Measurements from ENCODE around the gene ADD2.

ADD2 gene

GRCh38 chr2:70715071-70715985 is 52.7 kb downstream of the ADD2 start:
- Histone ChIP-seq H3K4me2 (ENCODE audit: low read length) (no peak overlapping the region), H3K27ac (ENCODE audit: low read depth, low read length) (no peak overlapping the region), H3F3A (ENCODE audit: control insufficient read depth, insufficient read depth) (no peaks in the 10 kb centered on the region), H3K79me2 (ENCODE audit: control insufficient read depth, low read length) (no peaks in the 10 kb centered on the region), H4K20me1 (ENCODE audit: control insufficient read depth, insufficient read depth, low read depth, low read length) (no peaks in the 10 kb centered on the region), H3K9me3 (ENCODE audit: control insufficient read depth, insufficient read depth, low read length) (no peaks in the 10 kb centered on the region), H3K4me3 (ENCODE audit: low read length) (no peak overlapping the region), H3K9me2 (replicated peaks; ENCODE audit: control insufficient read depth, low read length) (no peaks in the 10 kb centered on the region), H3K4me1 (ENCODE audit: control insufficient read depth, low read length) (no peaks in the 10 kb centered on the region), H3K27me3 (ENCODE audit: control insufficient read depth, low read length) (no peaks in the 10 kb centered on the region), H3K36me3 (ENCODE audit: control insufficient read depth, low read length) (no peaks in the 10 kb centered on the region)
- TF ChIP-seq EZH2phosphoT487 (IDR thresholded peaks at IDR 0.05; ENCODE audit: borderline replicate concordance, low read length): no peak

DNA sequence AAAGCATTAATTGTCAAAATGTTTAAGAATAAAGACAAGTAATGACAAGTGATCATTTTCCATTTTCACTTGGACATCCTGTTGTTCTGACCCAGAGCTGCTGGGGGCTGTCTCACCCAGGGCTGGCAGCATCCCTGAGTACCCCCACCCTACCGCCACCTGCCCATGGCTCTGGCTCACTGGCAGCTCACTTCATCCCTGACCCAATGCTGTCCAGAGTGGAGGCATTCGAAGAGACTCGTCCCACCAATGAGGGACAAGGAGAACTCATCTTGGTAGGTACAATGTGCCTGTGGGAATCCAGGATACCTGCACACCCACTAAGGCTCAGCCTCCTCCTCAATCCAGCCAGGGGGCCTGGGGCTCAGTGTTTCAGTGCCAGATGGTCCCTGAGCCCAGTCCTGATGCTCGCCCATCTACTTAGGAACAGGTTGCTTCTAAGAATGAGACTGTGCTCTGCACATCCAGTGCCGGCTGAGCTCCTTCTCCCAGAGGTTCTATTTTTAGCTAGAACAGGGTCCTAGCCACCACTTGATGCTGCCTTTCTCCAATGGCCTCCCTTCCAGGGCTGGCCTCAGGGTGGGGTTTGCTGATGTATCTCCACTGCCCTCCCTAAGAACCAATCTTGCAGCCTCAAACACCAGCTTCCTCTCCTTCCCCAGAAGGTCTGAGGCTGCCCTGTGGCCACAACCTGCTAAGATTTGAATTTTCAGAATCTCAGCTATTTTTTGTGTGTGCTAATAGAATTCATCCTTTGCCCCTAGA is 53.7 kb downstream of the ADD2 start:
- Histone ChIP-seq H3K27me3 (ENCODE audit: control insufficient read depth, low read length) (no peaks in the 10 kb centered on the region), H3K36me3 (ENCODE audit: control insufficient read depth, low read length) (no peaks in the 10 kb centered on the region)

GRCh38 chr2:70712916-70713315 is 55.1 kb downstream of the ADD2 start:
- Histone ChIP-seq H3F3A (ENCODE audit: control insufficient read depth, insufficient read depth) (no peaks in the 10 kb centered on the region), H3K79me2 (ENCODE audit: control insufficient read depth, low read length) (no peaks in the 10 kb centered on the region), H3K9me3 (ENCODE audit: control insufficient read depth, insufficient read depth, low read length) (no peaks in the 10 kb centered on the region), H4K20me1 (ENCODE audit: control insufficient read depth, insufficient read depth, low read depth, low read length) (no peaks in the 10 kb centered on the region), H3K27ac (ENCODE audit: low read depth, low read length) (no peak overlapping the region), H3K27me3 (ENCODE audit: control insufficient read depth, low read length) (no peaks in the 10 kb centered on the region), H3K4me2 (ENCODE audit: low read length) (no peak overlapping the region), H3K9me2 (replicated peaks; ENCODE audit: control insufficient read depth, low read length) (no peaks in the 10 kb centered on the region), H3K36me3 (ENCODE audit: control insufficient read depth, low read length) (no peaks in the 10 kb centered on the region), H3K4me3 (ENCODE audit: low read length) (no peak overlapping the region), H3K4me1 (ENCODE audit: control insufficient read depth, low read length) (no peaks in the 10 kb centered on the region)
- TF ChIP-seq EZH2phosphoT487 (IDR thresholded peaks at IDR 0.05; ENCODE audit: borderline replicate concordance, low read length): no peak
- TF ChIP-seq, protein P1, sequence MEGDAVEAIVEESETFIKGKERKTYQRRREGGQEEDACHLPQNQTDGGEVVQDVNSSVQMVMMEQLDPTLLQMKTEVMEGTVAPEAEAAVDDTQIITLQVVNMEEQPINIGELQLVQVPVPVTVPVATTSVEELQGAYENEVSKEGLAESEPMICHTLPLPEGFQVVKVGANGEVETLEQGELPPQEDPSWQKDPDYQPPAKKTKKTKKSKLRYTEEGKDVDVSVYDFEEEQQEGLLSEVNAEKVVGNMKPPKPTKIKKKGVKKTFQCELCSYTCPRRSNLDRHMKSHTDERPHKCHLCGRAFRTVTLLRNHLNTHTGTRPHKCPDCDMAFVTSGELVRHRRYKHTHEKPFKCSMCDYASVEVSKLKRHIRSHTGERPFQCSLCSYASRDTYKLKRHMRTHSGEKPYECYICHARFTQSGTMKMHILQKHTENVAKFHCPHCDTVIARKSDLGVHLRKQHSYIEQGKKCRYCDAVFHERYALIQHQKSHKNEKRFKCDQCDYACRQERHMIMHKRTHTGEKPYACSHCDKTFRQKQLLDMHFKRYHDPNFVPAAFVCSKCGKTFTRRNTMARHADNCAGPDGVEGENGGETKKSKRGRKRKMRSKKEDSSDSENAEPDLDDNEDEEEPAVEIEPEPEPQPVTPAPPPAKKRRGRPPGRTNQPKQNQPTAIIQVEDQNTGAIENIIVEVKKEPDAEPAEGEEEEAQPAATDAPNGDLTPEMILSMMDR (IDR thresholded peaks at IDR 0.05; ENCODE audit: low read depth, low read length, poor library complexity, severe bottlenecking): no peak

More for the DNA sequence above, 53.7 kb downstream of the ADD2 start:
- H3K79me2 ChIP-seq (ENCODE audit: control insufficient read depth, low read length): no peaks in the 10 kb centered on the region
- TF ChIP-seq, protein P1 (IDR thresholded peaks at IDR 0.05; ENCODE audit: low read depth, low read length, poor library complexity, severe bottlenecking): no peak
- no peak for TF ChIP-seq EZH2phosphoT487 (IDR thresholded peaks at IDR 0.05; ENCODE audit: borderline replicate concordance, low read length)
- H3K27ac ChIP-seq (ENCODE audit: low read depth, low read length): no peak overlapping the region
- no peaks in the 10 kb centered on the region for H4K20me1 ChIP-seq (ENCODE audit: control insufficient read depth, insufficient read depth, low read depth, low read length)
- no peaks in the 10 kb centered on the region for H3K4me1 ChIP-seq (ENCODE audit: control insufficient read depth, low read length)
- H3K4me2 ChIP-seq (ENCODE audit: low read length): no peak overlapping the region
- H3K9me3 ChIP-seq (ENCODE audit: control insufficient read depth, insufficient read depth, low read length): no peaks in the 10 kb centered on the region
- H3K4me3 ChIP-seq (ENCODE audit: low read length): no peak overlapping the region
- no peaks in the 10 kb centered on the region for H3F3A ChIP-seq (ENCODE audit: control insufficient read depth, insufficient read depth)
- no peaks in the 10 kb centered on the region for H3K9me2 ChIP-seq (replicated peaks; ENCODE audit: control insufficient read depth, low read length)

Data from DOHH2 (cell line).